ENCODE measurements around the gene ETV4. TPM values are rescaled to one million over a fixed set of nuclear protein-coding genes. Genes with fewer than 3 reads are reported as not detected.

The ETV4 gene
- total RNA-seq, 1 experiment from 2014 or later: 195 TPM

- Mint-ChIP-seq H3K4me3 (no peak overlapping the region), H3K27ac (no peak overlapping the region), H3K27me3 (ENCODE audit: low read depth) (peaks cover 5% of the 10 kb centered on the region), H3K36me3 (no peaks in the 10 kb centered on the region), H3K4me1 (peaks cover 52% of the 10 kb centered on the region), H3K9me3 (no peaks in the 10 kb centered on the region)
- ChIA-PET CTCF (interaction anchor here (0.9 to 2.2 kb wide), 4 partner anchors 14 to 115 kb away, joined by 3 to 9 read pairs (median 5); no protein-coding TSS in a partner anchor), POLR2A (no interaction called here)
- TF ChIP-seq ZNF671 (CRISPR knock-in tag; IDR thresholded peaks at IDR 0.05) (no peak), ZNF281 (CRISPR knock-in tag; IDR thresholded peaks at IDR 0.05) (no peak), JUN (CRISPR knock-in tag; IDR thresholded peaks at IDR 0.05) (no peak), TCF7 (CRISPR knock-in tag; IDR thresholded peaks at IDR 0.05; ENCODE audit: low read depth) (no peak), ZNF317 (CRISPR knock-in tag; IDR thresholded peaks at IDR 0.05; ENCODE audit: borderline replicate concordance, low read depth) (no peak)
- ATAC-seq: no peak
- no peak for DNase-seq (ENCODE audit: low spot score)
Measured at GRCh38 chr17:43558805-43559160, 12.6 kb upstream of the ETV4 start.

GRCh38 chr17:43556292-43556691, 10.2 kb upstream of the ETV4 start:
- DNase-seq (ENCODE audit: low spot score): no peak
- TF ChIP-seq RORB (CRISPR knock-in tag; IDR thresholded peaks at IDR 0.05): no peak
- H3K9me3 Mint-ChIP-seq: no peaks in the 10 kb centered on the region
- H3K27ac Mint-ChIP-seq: no peak overlapping the region
- no peaks in the 10 kb centered on the region for H3K36me3 Mint-ChIP-seq
- H3K4me1 Mint-ChIP-seq: peaks cover 46% of the 10 kb centered on the region
- no peak for ATAC-seq
- no peaks in the 10 kb centered on the region; the same call in 1 of the 2 replicates for H3K27me3 Mint-ChIP-seq (ENCODE audit: low read depth)
- H3K4me3 Mint-ChIP-seq: no peak overlapping the region
- ChIA-PET POLR2A (no interaction called here), CTCF (interaction anchor here (0.6 to 1.4 kb wide), 4 partner anchors 10 to 1465 kb away, joined by 3 to 4 read pairs (median 3); partner anchors contain the start of gene ETV4)

- DNase-seq (ENCODE audit: low spot score) (no peak), ATAC-seq (peak; percentile 25; the same call in 1 of the 2 replicates)
- no peaks in the 10 kb centered on the region for H3K36me3 Mint-ChIP-seq
- ChIA-PET POLR2A (no interaction called here), CTCF (interaction anchor here (1.4 kb wide), 2 partner anchors 14 to 22 kb away, joined by 3 to 6 read pairs; no protein-coding TSS in a partner anchor)
- peaks cover 54% of the 10 kb centered on the region for H3K4me1 Mint-ChIP-seq
- H3K27ac Mint-ChIP-seq: peak overlapping the region; percentile 69; the same call in 1 of the 2 replicates
- H3K9me3 Mint-ChIP-seq: 0 out of 2 replicates have a peak, but pooled peaks cover 3% of the 10 kb centered on the region
- TF ChIP-seq FOXJ3 (CRISPR knock-in tag; IDR thresholded peaks at IDR 0.05; ENCODE audit: borderline replicate concordance): no peak
- TF ChIP-seq ZNF423 (CRISPR knock-in tag; IDR thresholded peaks at IDR 0.05): peak; percentile 61
- TF ChIP-seq ZNF263 (CRISPR knock-in tag; IDR thresholded peaks at IDR 0.05; ENCODE audit: low read depth): no peak
- H3K27me3 Mint-ChIP-seq (ENCODE audit: low read depth): no peaks in the 10 kb centered on the region; the same call in 1 of the 2 replicates
- H3K4me3 Mint-ChIP-seq: no peak overlapping the region
Measured at GRCh38 chr17:43554857-43555256, 8.7 kb upstream of the ETV4 start.

GRCh38 chr17:43553573-43553972, 7.4 kb upstream of the ETV4 start:
- DNase-seq (ENCODE audit: low spot score): no peak
- CTCF ChIA-PET: interaction anchor here (0.7 to 1.6 kb wide), 2 partner anchors 20 to 120 kb away, joined by 3 to 6 read pairs; no protein-coding TSS in a partner anchor
- H3K27ac Mint-ChIP-seq: peak overlapping the region; percentile 86

GRCh38 chr17:43552229-43552837, 6.2 kb upstream of the ETV4 start:
- Mint-ChIP-seq H3K4me3 (no peak overlapping the region), H3K27ac (no peak overlapping the region; the same call in 1 of the 2 replicates), H3K4me1 (peaks cover 65% of the 10 kb centered on the region), H3K36me3 (no peaks in the 10 kb centered on the region), H3K27me3 (ENCODE audit: low read depth) (no peaks in the 10 kb centered on the region; the same call in 1 of the 2 replicates), H3K9me3 (0 out of 2 replicates have a peak, but pooled peaks cover 3% of the 10 kb centered on the region)
- no peak for TF ChIP-seq FOXK1 (CRISPR knock-in tag; IDR thresholded peaks at IDR 0.05)
- peak; percentile 36; the same call in 1 of the 2 replicates for TF ChIP-seq GABPB1 (CRISPR knock-in tag; IDR thresholded peaks at IDR 0.05)
- ATAC-seq (no peak), DNase-seq (ENCODE audit: low spot score) (no peak)
- ChIA-PET CTCF (interaction anchor here (1.0 kb wide), 1 partner anchor 69 kb away, joined by 3 read pairs; the partner anchor contains the start of gene DHX8), POLR2A (interaction anchor here (0.8 kb wide), 1 partner anchor 21 kb away, joined by 3 read pairs; no protein-coding TSS in a partner anchor)

More at GRCh38 chr17:43553573-43553972, 7.4 kb upstream of the ETV4 start:
- POLR2A ChIA-PET: no interaction called here
- ATAC-seq: peak; percentile 42
- Mint-ChIP-seq H3K9me3 (0 out of 2 replicates have a peak, but pooled peaks cover 3% of the 10 kb centered on the region), H3K36me3 (no peaks in the 10 kb centered on the region), H3K4me1 (peaks cover 58% of the 10 kb centered on the region), H3K27me3 (ENCODE audit: low read depth) (no peaks in the 10 kb centered on the region; the same call in 1 of the 2 replicates), H3K4me3 (no peak overlapping the region)
- no peak for TF ChIP-seq MYBL2 (CRISPR knock-in tag; IDR thresholded peaks at IDR 0.05)
- 0 out of 2 replicates have a peak, but pooled peaks have one; percentile 2 for TF ChIP-seq ZNF423 (CRISPR knock-in tag; IDR thresholded peaks at IDR 0.05)
